Raji (cell line): ENCODE results near the gene OR13H1.

Experiments
- POLR2A ChIP-seq: IDR thresholded peaks from 2 replicates; pipeline ENCODE4 v1.6.1; 2011; ENCODE audit warnings: low read depth, low read length, control low read depth; ENCODE audit not compliant: insufficient read depth

Gene OR13H1

GRCh38 chrX:131543774-131544173 lies at the start of gene OR13H1:
TSS of gene OR13H1 (plus strand) at chrX:131544074. CDS start at chrX:131544074, 0 bp downstream.
- TF ChIP-seq POLR2A: no peak

DNA sequence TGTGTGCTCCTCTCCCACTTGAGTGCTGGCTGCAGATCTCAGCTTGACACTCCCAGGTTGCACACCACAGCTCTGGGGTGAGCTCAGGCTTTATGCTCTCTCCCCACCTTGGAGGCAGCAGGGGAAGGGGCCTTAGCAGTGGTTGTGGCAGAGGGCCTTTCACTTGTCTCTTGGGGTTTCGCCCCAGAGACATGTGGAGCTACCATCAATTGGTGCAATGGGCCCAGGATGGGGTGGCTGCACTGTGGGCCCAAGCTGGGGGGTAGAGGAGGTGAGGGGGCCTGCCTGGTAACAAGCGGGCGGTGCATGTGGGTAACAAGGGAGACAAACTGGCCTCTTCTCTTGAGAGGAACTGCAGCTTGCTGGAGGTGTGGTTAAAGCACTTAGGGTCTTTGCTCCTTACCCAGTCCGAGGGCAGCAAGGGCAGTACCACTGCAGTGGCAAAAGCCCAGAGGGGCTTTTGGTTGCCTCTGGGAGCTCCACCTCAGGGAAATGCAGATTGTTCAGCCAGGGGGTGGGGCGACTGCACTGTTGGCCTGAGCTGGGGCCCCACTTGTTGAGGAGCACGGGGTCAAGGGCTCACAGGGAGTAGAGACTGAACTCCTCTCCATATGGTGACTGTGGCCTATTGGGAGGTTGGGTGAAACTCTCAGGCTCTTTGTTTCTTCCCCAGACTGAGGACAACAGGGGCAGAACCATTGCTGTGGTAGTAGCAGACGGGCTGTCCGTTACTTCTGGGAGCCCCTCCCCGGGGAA lies 30.5 kb upstream of the OR13H1 start:
- TF ChIP-seq POLR2A: no peak

- TF ChIP-seq POLR2A: no peak
Measured at GRCh38 chrX:131521824-131522223, 22.1 kb upstream of the OR13H1 start.

GRCh38 chrX:131544218-131544617 lies 344 bp downstream of the OR13H1 start:
- TF ChIP-seq POLR2A: no peak

- no peak for TF ChIP-seq POLR2A
Measured at GRCh38 chrX:131549011-131549410, 5.1 kb downstream of the OR13H1 start.

DNA sequence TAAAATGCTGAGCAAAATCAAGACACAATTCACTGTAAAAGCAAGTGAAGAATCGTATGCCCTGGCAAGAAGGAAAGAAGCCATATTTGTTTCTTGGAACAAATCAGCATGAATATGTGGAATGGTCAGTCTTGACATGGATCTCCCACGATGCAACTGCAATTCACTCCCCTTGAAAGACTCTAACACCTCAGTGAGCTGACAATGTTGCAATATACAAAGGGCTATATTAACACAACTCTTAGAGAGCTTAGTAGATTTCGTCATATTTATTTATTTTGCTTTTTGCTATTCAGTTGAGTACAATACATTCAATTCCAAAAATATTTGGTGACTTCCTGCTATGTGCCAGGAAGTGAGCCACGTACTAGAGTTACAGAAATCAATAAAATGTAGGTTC lies 14.7 kb downstream of the OR13H1 start:
- no peak for TF ChIP-seq POLR2A

- TF ChIP-seq POLR2A: no peak
Measured at GRCh38 chrX:131564553-131565229, 20.8 kb downstream of the OR13H1 start.

DNA sequence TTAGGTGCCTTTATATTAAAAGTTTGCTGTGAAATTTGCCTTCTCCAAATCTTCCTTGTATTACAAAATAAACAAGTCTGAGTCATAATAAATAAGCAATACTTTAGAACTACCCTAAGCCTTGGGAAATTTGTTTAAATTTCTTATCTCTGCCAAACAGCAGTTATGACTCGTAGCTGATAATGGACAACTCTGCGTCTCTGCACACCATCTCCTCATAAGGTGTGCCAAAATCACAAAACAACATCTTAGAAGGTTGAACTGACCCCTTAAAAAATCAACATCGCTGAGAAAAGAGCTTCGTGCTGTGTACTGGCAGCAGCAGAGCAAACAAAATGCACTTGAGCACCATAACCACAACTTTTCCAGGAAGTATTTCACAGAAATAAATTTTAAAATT lies 22.0 kb downstream of the OR13H1 start:
- TF ChIP-seq POLR2A: no peak

DNA sequence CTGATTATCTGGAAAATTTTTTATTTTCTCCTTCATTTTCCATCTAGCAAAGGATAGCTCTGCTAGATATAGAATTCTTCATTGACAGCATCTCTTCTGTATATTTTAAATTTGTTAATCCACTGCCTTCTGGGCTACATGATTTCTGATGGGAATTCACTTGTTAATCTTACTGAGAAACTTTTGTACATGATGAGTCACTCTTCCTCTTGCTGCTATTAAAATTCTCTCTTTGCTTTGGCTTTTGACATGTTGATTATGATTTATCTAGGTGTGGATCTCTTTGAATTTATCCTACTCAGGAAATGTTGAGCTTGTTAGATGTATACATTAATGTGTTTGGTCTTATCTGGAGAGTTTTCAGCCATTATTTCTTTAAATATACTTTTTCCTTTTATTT lies 27.5 kb downstream of the OR13H1 start:
- TF ChIP-seq POLR2A: no peak

- TF ChIP-seq POLR2A: no peak
Measured at GRCh38 chrX:131572372-131573014, 28.6 kb downstream of the OR13H1 start.

DNA sequence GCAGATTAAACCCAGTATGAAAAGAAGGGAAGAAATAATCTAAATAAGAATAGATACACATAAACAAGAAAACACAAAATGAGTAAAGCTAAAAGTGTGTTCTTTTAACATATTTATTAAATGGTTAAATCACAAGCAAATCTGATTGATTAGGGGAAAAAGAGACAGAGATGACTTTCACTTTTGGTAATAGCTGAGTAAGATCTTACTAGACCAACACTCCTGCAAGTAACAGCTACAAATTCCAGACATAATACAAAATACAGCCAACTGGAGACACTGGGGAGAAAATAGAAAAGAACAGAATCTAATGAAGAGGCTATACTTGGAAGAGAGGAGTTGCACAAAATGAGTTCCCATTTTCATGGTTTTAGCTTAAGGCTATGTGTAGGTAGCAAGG lies 33.5 kb downstream of the OR13H1 start:
- TF ChIP-seq POLR2A: no peak

GRCh38 chrX:131577999-131578734 lies 34.3 kb downstream of the OR13H1 start:
- TF ChIP-seq POLR2A: no peak

- TF ChIP-seq POLR2A: no peak
Measured at GRCh38 chrX:131588995-131589394, 45.1 kb downstream of the OR13H1 start.
